ENCODE data around the gene KRT31. TPM values are rescaled to one million over a fixed set of nuclear protein-coding genes. Genes with fewer than 3 reads are reported as not detected.
"Not testable (repeated sequence)": the region's sequence is repeated elsewhere in the genome, so short reads cannot be mapped to it uniquely, and the experiment has no call there.

Gene KRT31
- total RNA-seq, 1 donor from 2014 or later, result not detected

DNA sequence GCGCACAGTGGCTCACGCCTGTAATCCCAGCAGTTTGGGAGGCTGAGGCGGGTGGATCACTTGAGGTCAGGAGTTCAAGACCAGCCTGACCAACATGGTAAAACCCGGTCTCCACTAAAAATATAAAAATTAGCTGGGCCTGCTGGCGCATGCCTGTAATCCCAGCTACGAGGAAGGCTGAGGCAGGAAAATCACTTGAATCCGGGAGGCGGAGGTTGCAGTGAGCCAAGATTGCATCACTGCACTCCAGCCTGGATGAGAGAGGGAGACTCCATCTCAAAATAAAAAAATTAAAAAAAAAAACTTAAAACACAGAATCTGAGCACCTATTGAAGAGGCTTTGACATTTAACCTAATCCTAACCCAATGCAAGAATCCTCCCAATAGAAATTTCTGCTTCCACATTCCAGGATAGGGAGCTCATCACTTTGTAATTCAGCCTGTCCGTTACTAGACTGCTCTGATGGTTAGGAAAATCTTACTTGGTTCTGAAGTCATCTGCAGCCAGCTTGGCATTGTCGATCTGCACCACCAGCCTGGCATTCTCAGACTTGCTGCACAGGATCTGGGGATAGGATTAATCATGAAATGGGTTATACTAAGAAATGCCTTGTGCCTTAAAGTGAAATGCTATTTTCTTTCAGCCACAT is 29.9 kb downstream of the KRT31 start:
- H3K4me1 Mint-ChIP-seq (ENCODE audit: low read depth), result no peaks in the 10 kb centered on the region
- no peak overlapping the region for H3K27ac Mint-ChIP-seq
- H3K4me3 Mint-ChIP-seq, result no peak overlapping the region
- no peaks in the 10 kb centered on the region for H3K36me3 Mint-ChIP-seq (ENCODE audit: low read depth)
- no peaks in the 10 kb centered on the region for H3K9me3 Mint-ChIP-seq
- intact Hi-C loops (cut with micrococcal nuclease), result no loop called here
- H3K27me3 Mint-ChIP-seq (ENCODE audit: insufficient read depth), result peaks cover 3% of the 10 kb centered on the region
- no peak for DNase-seq (ENCODE audit: low spot score)

DNA sequence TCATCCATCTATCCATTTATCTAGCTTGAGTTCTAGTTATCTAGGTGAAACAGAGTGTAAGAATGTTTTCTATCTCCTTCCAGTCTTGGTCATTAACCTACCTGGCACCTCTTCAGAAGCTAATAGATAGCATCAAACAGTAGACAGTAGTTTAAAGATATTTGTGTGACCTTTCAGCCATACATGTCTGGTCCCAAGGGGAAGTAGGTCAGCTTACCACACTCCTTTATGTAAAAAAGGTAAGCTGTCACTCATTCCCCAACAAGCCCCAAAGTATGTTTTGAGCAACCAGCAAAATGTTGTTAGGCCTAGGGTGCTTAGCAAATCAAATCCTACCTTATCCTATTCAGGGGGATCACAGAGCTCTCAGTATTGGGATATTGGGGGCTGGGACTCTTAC is 31.3 kb downstream of the KRT31 start:
- Mint-ChIP-seq H3K27me3 (ENCODE audit: insufficient read depth) (no peaks in the 10 kb centered on the region), H3K9me3 (no peaks in the 10 kb centered on the region), H3K4me3 (no peak overlapping the region), H3K4me1 (ENCODE audit: low read depth) (no peaks in the 10 kb centered on the region), H3K36me3 (ENCODE audit: low read depth) (no peaks in the 10 kb centered on the region), H3K27ac (no peak overlapping the region)
- intact Hi-C loops (cut with micrococcal nuclease), result no loop called here
- no peak for DNase-seq (ENCODE audit: low spot score)

- Mint-ChIP-seq H3K4me1 (ENCODE audit: low read depth) (no peaks in the 10 kb centered on the region), H3K27ac (no peak overlapping the region)
These were observed 33.5 kb downstream of the KRT31 start for GRCh38 chr17:41363881-41364280.

GRCh38 chr17:41360296-41360995 is 37.0 kb downstream of the KRT31 start:
- Mint-ChIP-seq H3K9me3 (no peaks in the 10 kb centered on the region), H3K4me3 (no peak overlapping the region), H3K36me3 (ENCODE audit: low read depth) (no peaks in the 10 kb centered on the region), H3K27me3 (ENCODE audit: insufficient read depth) (peaks cover 12% of the 10 kb centered on the region), H3K27ac (no peak overlapping the region), H3K4me1 (ENCODE audit: low read depth) (no peaks in the 10 kb centered on the region)
- DNase-seq (ENCODE audit: low spot score), result no peak
- intact Hi-C loops (cut with micrococcal nuclease), result no loop called here

More at GRCh38 chr17:41363881-41364280, 33.5 kb downstream of the KRT31 start:
- peaks cover 5% of the 10 kb centered on the region for H3K27me3 Mint-ChIP-seq (ENCODE audit: insufficient read depth)
- no peak overlapping the region for H3K4me3 Mint-ChIP-seq
- H3K36me3 Mint-ChIP-seq (ENCODE audit: low read depth), result no peaks in the 10 kb centered on the region
- intact Hi-C loops (cut with micrococcal nuclease), result no loop called here
- H3K9me3 Mint-ChIP-seq, result no peaks in the 10 kb centered on the region
- DNase-seq (ENCODE audit: low spot score), result no peak

DNA sequence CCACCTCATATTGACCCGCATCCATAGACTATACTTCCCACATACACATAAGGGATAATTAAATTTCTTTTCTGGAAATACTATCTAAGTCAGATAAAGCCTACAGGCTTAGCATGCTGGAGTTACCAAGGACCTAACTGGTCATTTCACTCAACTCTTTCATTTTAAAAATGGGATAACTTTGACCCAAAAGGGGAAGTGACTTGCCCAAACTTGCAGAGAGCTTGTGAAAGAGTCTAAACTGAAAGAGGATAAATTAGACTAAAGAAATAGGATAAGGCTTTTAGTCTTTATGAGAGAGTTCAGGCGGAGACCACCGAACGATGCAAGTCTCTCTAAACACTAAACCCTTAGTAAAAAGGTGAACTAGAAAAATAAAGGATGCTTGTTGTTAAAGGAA is 42.9 kb downstream of the KRT31 start:
- Mint-ChIP-seq H3K36me3 (ENCODE audit: low read depth) (no peaks in the 10 kb centered on the region), H3K27ac (no peak overlapping the region), H3K27me3 (ENCODE audit: insufficient read depth) (peaks cover 27% of the 10 kb centered on the region), H3K9me3 (no peaks in the 10 kb centered on the region), H3K4me1 (ENCODE audit: low read depth) (no peaks in the 10 kb centered on the region), H3K4me3 (no peak overlapping the region)
- no peak for DNase-seq (ENCODE audit: low spot score)
- intact Hi-C loops (cut with micrococcal nuclease), result no loop called here

GRCh38 chr17:41352597-41353366 is 44.6 kb downstream of the KRT31 start:
- H3K9me3 Mint-ChIP-seq, result no peaks in the 10 kb centered on the region
- peaks cover 24% of the 10 kb centered on the region for H3K27me3 Mint-ChIP-seq (ENCODE audit: insufficient read depth)
- DNase-seq (ENCODE audit: low spot score), result no peak
- H3K27ac Mint-ChIP-seq, result no peak overlapping the region
- no peak overlapping the region for H3K4me3 Mint-ChIP-seq
- intact Hi-C loops (cut with micrococcal nuclease), result no loop called here
- H3K36me3 Mint-ChIP-seq (ENCODE audit: low read depth), result no peaks in the 10 kb centered on the region
- no peaks in the 10 kb centered on the region for H3K4me1 Mint-ChIP-seq (ENCODE audit: low read depth)

DNA sequence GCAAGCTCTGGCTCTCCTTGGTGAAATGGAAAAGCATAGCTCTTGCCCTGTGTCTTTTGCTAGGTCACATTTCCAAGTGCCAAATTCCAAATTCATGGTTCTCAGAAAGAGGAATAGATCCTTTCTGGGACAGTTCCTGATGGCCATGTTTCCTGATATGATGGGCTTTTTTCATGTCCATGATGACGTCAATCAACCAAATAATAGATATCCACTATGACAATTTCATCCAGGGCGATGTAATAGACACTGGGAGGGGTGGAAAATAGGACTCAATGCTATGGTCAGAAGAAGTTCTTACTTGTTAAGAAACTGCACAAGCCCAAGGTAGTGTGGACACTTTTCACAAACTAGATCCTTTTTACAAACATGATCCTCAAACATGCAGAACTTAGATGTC is 46.2 kb downstream of the KRT31 start:
- Mint-ChIP-seq H3K9me3 (no peaks in the 10 kb centered on the region), H3K4me3 (no peak overlapping the region), H3K27ac (no peak overlapping the region), H3K27me3 (ENCODE audit: insufficient read depth) (peaks cover 24% of the 10 kb centered on the region), H3K4me1 (ENCODE audit: low read depth) (no peaks in the 10 kb centered on the region), H3K36me3 (ENCODE audit: low read depth) (no peaks in the 10 kb centered on the region)
- intact Hi-C loops (cut with micrococcal nuclease), result no loop called here
- no peak for DNase-seq (ENCODE audit: low spot score)

DNA sequence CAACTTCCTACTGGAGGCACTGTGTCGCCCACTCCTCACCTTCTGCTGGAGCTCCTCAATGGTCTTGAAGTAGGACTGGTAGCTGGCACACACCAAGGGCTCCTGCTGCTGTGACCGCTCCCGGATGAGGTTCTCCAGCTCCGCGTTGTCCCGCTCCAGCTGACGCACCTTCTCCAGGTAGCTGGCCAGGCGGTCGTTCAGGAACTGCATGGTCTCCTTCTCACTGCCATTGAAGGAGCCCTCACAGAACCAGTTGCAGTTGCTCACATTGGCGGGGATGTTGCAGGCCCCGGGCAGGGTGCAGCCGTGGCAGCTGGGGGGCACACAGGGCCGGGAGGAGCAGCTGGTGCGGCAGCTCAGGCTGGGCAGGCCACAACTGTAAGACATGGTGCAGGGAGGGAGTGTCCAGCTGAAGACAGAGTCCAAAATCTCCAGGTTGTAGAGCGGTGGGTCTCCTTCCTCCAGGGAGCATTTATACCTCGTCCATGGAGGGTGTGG is 47.0 kb downstream of the KRT31 start, which contains the start of gene KRT33A:
Gene KRT33A (minus strand): TSS at position 448 of the 498 bp plus-strand sequence. CDS start 61 bp downstream, at position 387.
- intact Hi-C loops (cut with micrococcal nuclease); H3K4me3 Mint-ChIP-seq; H3K36me3 Mint-ChIP-seq (ENCODE audit: low read depth); H3K27ac Mint-ChIP-seq; H3K9me3 Mint-ChIP-seq; DNase-seq (ENCODE audit: low spot score); H3K4me1 Mint-ChIP-seq (ENCODE audit: low read depth): not testable (repeated sequence)
- H3K27me3 Mint-ChIP-seq (ENCODE audit: insufficient read depth), result peaks cover 24% of the 10 kb centered on the region

DNA sequence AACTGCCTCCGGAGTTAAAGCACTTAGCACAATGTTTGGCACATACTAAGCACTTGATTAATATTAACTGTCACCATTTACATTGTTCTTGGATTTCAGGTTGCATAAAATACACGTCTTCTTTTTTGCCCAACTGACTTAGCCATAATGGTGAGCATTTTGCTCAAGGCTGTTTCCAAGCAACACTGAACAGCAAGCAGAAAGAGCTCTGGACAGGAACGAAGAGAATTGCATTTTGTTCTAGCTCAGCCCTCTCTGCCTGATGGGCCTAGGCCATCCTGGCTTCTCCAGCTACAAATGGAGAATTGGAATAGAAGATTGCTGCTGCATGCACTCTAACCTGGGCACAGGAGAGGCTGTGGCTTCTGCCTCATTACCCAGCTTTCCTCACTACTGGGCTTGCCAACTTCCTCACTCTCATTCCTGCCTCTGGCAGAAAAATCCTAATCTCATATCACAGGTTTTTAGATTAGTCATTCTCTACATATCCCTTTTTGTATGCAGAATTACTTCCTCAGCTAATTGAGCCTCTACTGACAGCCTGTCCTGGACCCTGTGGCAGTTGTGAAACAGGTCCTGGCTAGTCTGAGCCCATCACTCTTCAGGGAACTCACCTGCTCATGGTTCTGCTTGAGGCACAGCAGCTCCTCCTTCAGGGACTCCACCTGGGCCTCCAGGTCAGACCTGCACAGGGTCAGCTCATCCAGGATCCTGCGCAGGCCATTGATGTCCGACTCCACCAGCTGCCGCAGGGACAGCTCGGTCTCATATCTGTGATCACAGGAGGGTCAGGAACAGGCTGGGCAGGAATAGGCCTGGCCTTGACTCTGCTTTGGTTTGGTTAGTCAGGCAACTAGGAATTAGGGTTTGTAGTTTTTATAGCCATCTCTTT is 49.3 kb downstream of the KRT31 start:
- Mint-ChIP-seq H3K4me1 (ENCODE audit: low read depth) (peaks cover 3% of the 10 kb centered on the region), H3K4me3 (no peak overlapping the region), H3K27ac (no peak overlapping the region), H3K27me3 (ENCODE audit: insufficient read depth) (peaks cover 30% of the 10 kb centered on the region), H3K9me3 (peaks cover 3% of the 10 kb centered on the region), H3K36me3 (ENCODE audit: low read depth) (peaks cover 3% of the 10 kb centered on the region)
- intact Hi-C loops (cut with micrococcal nuclease), result no loop called here
- DNase-seq (ENCODE audit: low spot score), result no peak

DNA sequence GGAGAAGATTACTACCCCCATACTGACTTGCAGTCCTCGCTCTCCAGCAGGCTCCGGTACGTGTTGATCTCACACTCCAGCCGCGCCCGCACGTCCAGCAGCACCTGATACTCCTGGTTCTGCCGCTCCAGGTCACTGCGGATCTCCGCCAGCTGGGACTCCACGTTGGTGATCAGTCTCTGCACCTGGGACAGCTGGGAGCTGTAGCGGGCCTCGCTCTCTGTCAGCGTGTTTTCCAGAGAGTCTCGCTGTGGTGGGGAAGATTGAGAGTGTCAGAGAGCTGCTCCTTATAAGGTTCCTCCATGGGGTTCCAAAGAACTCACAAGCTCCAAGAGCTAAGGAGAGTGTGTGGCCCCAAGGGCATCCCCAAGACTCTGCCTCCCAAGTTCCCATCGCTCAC is 51.0 kb downstream of the KRT31 start:
- peaks cover 28% of the 10 kb centered on the region for H3K27me3 Mint-ChIP-seq (ENCODE audit: insufficient read depth)
- H3K27ac Mint-ChIP-seq; H3K36me3 Mint-ChIP-seq (ENCODE audit: low read depth); DNase-seq (ENCODE audit: low spot score); H3K4me3 Mint-ChIP-seq; intact Hi-C loops (cut with micrococcal nuclease): not testable (repeated sequence)
- peaks cover 16% of the 10 kb centered on the region for H3K9me3 Mint-ChIP-seq
- H3K4me1 Mint-ChIP-seq (ENCODE audit: low read depth), result peaks cover 18% of the 10 kb centered on the region

- intact Hi-C loops (cut with micrococcal nuclease), result no loop called here
These were observed 51.4 kb downstream of the KRT31 start for GRCh38 chr17:41345992-41346391.

More at GRCh38 chr17:41345992-41346391, 51.4 kb downstream of the KRT31 start:
- Mint-ChIP-seq H3K27ac (no peak overlapping the region), H3K4me1 (ENCODE audit: low read depth) (peaks cover 22% of the 10 kb centered on the region), H3K4me3 (no peak overlapping the region), H3K9me3 (peaks cover 16% of the 10 kb centered on the region), H3K36me3 (ENCODE audit: low read depth) (peaks cover 6% of the 10 kb centered on the region), H3K27me3 (ENCODE audit: insufficient read depth) (peaks cover 24% of the 10 kb centered on the region)
- DNase-seq (ENCODE audit: low spot score), result no peak

Data from activated T-helper 1 cell treated with anti-CD3 and anti-CD28 coated beads, Interleukin-12 subunit alpha, Interleukin-12 subunit beta, Interleukin-2, Interleukin-4 antibody, amounts not matched to agents 30 ng/mL and 10 ng/mL and 1 ng/mL, durations not matched to agents 14 hours and 24 hours and 36 hours (primary cell).